AG04449 (cell line): ENCODE results near the gene USP32.

Experiments used
- CTCF ChIA-PET: fragments of 350-600 bp; formaldehyde crosslinking; extraction: SDS; loops from one replicate; lab custom pipeline; 2021; ENCODE audit warnings: antibody characterized with exemption; lab: Yijun Ruan, JAX
- POLR2A ChIA-PET: fragments of 400-600, 350-600 bp; formaldehyde crosslinking; extraction: SDS; loops from one replicate; lab custom pipeline; 2020; ENCODE audit warnings: antibody characterized with exemption, inconsistent platforms; lab: Yijun Ruan, JAX
- DNase-seq: peaks from one replicate; pipeline ENCODE4 v3.0.0-alpha.2; 2010; ENCODE audit warnings: low read depth, low spot score
- H3K4me3 ChIP-seq: 2 replicates; pipeline ENCODE4 v1.5.1; 2011; ENCODE audit warnings: low read depth, mild to moderate bottlenecking, control low read depth, low read length
- TF ChIP-seq, protein P1 (sequence below): IDR thresholded peaks from one replicate; pipeline ENCODE4 v1.5.1; 2011; ENCODE audit warnings: mild to moderate bottlenecking, moderate library complexity, low read length, control low read depth, inconsistent platforms; ENCODE audit not compliant: insufficient read depth; ENCODE audit errors: missing control alignments

Gene USP32

GRCh38 chr17:60163108-60163784, 228.7 kb downstream of the USP32 start:
- ChIA-PET CTCF (interaction anchor here (1.5 to 2.1 kb wide), 2 partner anchors 8 to 21 kb away, joined by 4 to 8 read pairs; no protein-coding TSS in a partner anchor), POLR2A (no interaction called here)
- TF ChIP-seq, protein P1, sequence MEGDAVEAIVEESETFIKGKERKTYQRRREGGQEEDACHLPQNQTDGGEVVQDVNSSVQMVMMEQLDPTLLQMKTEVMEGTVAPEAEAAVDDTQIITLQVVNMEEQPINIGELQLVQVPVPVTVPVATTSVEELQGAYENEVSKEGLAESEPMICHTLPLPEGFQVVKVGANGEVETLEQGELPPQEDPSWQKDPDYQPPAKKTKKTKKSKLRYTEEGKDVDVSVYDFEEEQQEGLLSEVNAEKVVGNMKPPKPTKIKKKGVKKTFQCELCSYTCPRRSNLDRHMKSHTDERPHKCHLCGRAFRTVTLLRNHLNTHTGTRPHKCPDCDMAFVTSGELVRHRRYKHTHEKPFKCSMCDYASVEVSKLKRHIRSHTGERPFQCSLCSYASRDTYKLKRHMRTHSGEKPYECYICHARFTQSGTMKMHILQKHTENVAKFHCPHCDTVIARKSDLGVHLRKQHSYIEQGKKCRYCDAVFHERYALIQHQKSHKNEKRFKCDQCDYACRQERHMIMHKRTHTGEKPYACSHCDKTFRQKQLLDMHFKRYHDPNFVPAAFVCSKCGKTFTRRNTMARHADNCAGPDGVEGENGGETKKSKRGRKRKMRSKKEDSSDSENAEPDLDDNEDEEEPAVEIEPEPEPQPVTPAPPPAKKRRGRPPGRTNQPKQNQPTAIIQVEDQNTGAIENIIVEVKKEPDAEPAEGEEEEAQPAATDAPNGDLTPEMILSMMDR = no peak
- DNase-seq = no peak
- no peak overlapping the region for H3K4me3 ChIP-seq

DNA sequence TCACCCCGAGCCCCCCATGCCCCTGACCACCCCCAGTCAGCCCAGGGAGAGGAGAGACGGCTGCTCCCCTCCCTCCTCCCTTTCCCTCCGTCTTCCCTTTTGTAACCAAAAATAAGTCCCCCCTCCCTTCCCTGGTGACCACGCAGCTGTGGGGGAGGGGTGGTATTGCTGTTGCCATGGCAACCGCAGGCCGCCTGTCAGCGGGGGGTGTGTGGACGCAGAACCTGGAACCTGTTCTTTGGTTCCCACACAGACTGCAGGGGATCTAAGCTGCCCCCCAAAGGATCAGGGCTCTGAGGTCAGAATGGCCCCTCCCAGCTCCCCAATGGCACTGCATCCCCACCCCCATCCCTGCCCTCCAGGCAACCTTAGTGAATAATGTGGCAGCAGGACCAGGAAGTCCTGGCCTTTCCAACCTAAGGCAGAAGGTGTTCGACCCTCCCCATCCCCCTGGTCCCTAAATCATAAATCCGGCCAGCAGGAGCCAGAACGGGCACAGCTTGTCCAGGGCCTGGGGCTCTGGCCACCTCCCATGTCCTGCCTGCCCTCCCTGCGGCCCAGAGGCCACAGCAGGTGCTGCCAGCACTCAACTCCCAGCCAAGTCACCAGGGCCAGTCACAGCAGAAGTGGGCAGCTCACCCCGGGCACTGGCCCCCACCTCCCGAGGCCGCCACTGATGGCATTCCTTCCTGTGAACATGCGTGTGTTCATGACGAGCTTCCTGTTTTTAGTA, 230.2 kb downstream of the USP32 start:
- no peak for DNase-seq
- no peak overlapping the region for H3K4me3 ChIP-seq
- POLR2A ChIA-PET = no interaction called here
- CTCF ChIA-PET = interaction anchor here (1.5 to 2.1 kb wide), 2 partner anchors 10 to 20 kb away, joined by 4 to 8 read pairs; no protein-coding TSS in a partner anchor
- TF ChIP-seq, protein P1 = no peak

GRCh38 chr17:60160829-60161501, 231.0 kb downstream of the USP32 start:
- DNase-seq = no peak
- CTCF ChIA-PET = interaction anchor here (2.1 kb wide), 1 partner anchor 19 kb away, joined by 8 read pairs; no protein-coding TSS in a partner anchor
- TF ChIP-seq, protein P1 = no peak
- H3K4me3 ChIP-seq = no peak overlapping the region
- POLR2A ChIA-PET = no interaction called here

GRCh38 chr17:60159479-60159866, 232.5 kb downstream of the USP32 start:
- H3K4me3 ChIP-seq = no peak overlapping the region

DNA sequence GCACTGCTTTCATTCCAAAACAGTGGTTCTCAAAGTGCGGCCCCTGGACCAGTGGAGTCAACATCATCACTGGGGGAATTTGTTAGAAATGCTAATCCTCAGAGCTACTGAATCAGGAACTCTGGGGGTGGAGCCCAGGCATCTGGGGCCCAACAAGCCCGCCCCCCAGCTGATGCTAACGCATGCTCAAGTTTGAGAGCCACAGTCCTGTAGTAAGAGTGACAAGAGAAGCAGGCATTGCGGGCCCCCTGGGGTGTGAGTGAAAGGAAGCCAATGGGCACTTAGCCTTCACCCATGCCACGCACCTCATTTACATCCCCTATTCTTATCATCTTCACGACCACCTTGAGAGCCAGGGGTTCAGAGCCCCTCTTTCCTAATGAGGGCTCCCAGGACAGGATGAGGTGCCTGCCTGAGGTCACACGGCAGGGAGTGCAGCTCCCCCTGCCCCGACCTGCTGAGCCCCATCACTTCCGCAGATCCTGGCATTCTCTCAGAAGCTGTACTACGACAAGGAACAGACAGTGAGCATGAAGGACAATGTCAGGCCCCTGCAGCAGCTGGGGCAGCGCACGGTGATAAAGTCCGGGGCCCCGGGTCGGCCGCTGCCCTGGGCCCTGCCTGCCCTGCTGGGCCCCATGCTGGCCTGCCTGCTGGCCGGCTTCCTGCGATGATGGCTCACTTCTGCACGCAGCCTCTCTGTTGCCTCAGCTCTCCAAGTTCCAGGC, 233.0 kb downstream of the USP32 start:
- DNase-seq = no peak
- POLR2A ChIA-PET = no interaction called here
- CTCF ChIA-PET = interaction anchor here (1.0 to 1.5 kb wide), 3 partner anchors 9 to 18 kb away, joined by 3 to 6 read pairs (median 4); partner anchors contain the start of gene CA4
- no peak overlapping the region for H3K4me3 ChIP-seq
- TF ChIP-seq, protein P1 = no peak

More at GRCh38 chr17:60159479-60159866, 232.5 kb downstream of the USP32 start:
- no peak for DNase-seq
- ChIA-PET CTCF (interaction anchor here (1.0 to 1.5 kb wide), 3 partner anchors 10 to 19 kb away, joined by 3 to 6 read pairs (median 4); partner anchors contain the start of gene CA4), POLR2A (no interaction called here)
- TF ChIP-seq, protein P1 = no peak
